SU-DHL-6 (cell line): ENCODE results near the gene RAB31.

ENCODE experiments used
- H2AFZ ChIP-seq: fragments of 200-600 bp; sonication (generic); 2 replicates; pipeline ENCODE4 v1.6.1; 2014; ENCODE audit warnings: low read depth, mild to moderate bottlenecking, moderate library complexity, mixed read lengths, antibody characterized with exemption, low read length; ENCODE audit not compliant: severe bottlenecking
- H3F3A ChIP-seq: fragments of 200-600 bp; shearing (Covaris generic); 2 replicates; pipeline ENCODE4 v1.6.0; 2016; ENCODE audit warnings: antibody characterized with exemption, mild to moderate bottlenecking; ENCODE audit not compliant: insufficient read depth
- H3K27ac ChIP-seq: fragments of 200-600 bp; sonication (generic); 2 replicates; pipeline ENCODE4 v1.5.1; 2016; ENCODE audit warnings: low read depth, mild to moderate bottlenecking, low read length, moderate library complexity, mixed read lengths
- H3K27me3 ChIP-seq: fragments of 200-600 bp; sonication (generic), shearing (Covaris generic); 2 replicates; pipeline ENCODE4 v1.6.0; 2014; ENCODE audit warnings: mild to moderate bottlenecking, low read length
- H3K36me3 ChIP-seq: fragments of 200-600 bp; sonication (generic); 2 replicates; pipeline ENCODE4 v1.6.1; 2014; ENCODE audit warnings: mild to moderate bottlenecking, low read length, mixed read lengths
- H3K4me2 ChIP-seq: fragments of 300-600, 200-600 bp; shearing (Covaris generic), sonication (generic); 2 replicates; pipeline ENCODE4 v1.6.0; 2014; ENCODE audit warnings: low read length, low read depth, mild to moderate bottlenecking; ENCODE audit not compliant: poor library complexity, severe bottlenecking
- H3K4me3 ChIP-seq: fragments of 200-600 bp; sonication (generic); 2 replicates; pipeline ENCODE4 v1.5.1; 2014; ENCODE audit warnings: antibody characterized with exemption, low read length, mild to moderate bottlenecking, mixed read lengths; ENCODE audit not compliant: insufficient read depth, poor library complexity, severe bottlenecking
- H3K79me2 ChIP-seq: fragments of 200-600 bp; sonication (generic); 2 replicates; pipeline ENCODE4 v1.6.1; 2014; ENCODE audit warnings: mild to moderate bottlenecking, low read length, moderate library complexity; ENCODE audit not compliant: insufficient read depth
- H3K9ac ChIP-seq: fragments of 200-600 bp; sonication (generic); 2 replicates; pipeline ENCODE4 v1.7.0; 2014; ENCODE audit warnings: mild to moderate bottlenecking, low read length
- H3K9me2 ChIP-seq: fragments of 200-600 bp; sonication (generic); replicated peaks from 2 replicates; pipeline ENCODE4 v1.6.1; 2014; ENCODE audit warnings: low read length; ENCODE audit not compliant: insufficient read depth
- H3K9me3 ChIP-seq: fragments of 200-600 bp; sonication (generic); 2 replicates; pipeline ENCODE4 v1.6.1; 2014; ENCODE audit warnings: low read length, mixed read lengths; ENCODE audit not compliant: insufficient read depth
- H4K20me1 ChIP-seq: fragments of 200-600 bp; sonication (generic); 2 replicates; pipeline ENCODE4 v1.6.1; 2014; ENCODE audit warnings: low read depth, mild to moderate bottlenecking, antibody characterized with exemption, low read length, moderate library complexity, mixed read lengths
- CTCF ChIP-seq: fragments of 200-600 bp; sonication (generic); IDR thresholded peaks from one replicate; pipeline ENCODE4 v1.5.1; 2017; ENCODE audit warnings: antibody characterized with exemption, mild to moderate bottlenecking, low read length, moderate library complexity; ENCODE audit not compliant: insufficient read depth, poor library complexity, severe bottlenecking
- EZH2phosphoT487 ChIP-seq: fragments of 200-600 bp; sonication (generic), shearing (Covaris generic); conservative IDR thresholded peaks from 2 replicates; pipeline ENCODE4 v1.6.1; 2018; ENCODE audit warnings: mild to moderate bottlenecking, antibody characterized with exemption, low read length, moderate library complexity, mixed read lengths

Gene RAB31

GRCh38 chr18:9872823-9873222, 164.7 kb downstream of the RAB31 start:
- no peak for TF ChIP-seq CTCF
- TF ChIP-seq EZH2phosphoT487: no peak
- no peaks in the 10 kb centered on the region for H3K36me3 ChIP-seq
- H3K9ac ChIP-seq: no peak overlapping the region
- H3K27ac ChIP-seq: no peak overlapping the region
- no peak overlapping the region for H3K4me3 ChIP-seq
- no peaks in the 10 kb centered on the region for H3K79me2 ChIP-seq
- H3K4me2 ChIP-seq: no peak overlapping the region
- no peaks in the 10 kb centered on the region for H3K27me3 ChIP-seq
- no peaks in the 10 kb centered on the region for H3K9me2 ChIP-seq
- no peaks in the 10 kb centered on the region for H3F3A ChIP-seq
- no peaks in the 10 kb centered on the region for H4K20me1 ChIP-seq
- no peaks in the 10 kb centered on the region for H3K9me3 ChIP-seq
- H2AFZ ChIP-seq: no peak overlapping the region

- H2AFZ ChIP-seq: no peak overlapping the region
- no peak for TF ChIP-seq CTCF
- TF ChIP-seq EZH2phosphoT487: no peak
- no peak overlapping the region for H3K4me3 ChIP-seq
- no peaks in the 10 kb centered on the region for H3K27me3 ChIP-seq
- H3K9me3 ChIP-seq: no peaks in the 10 kb centered on the region
- no peaks in the 10 kb centered on the region for H3K79me2 ChIP-seq
- H3F3A ChIP-seq: no peaks in the 10 kb centered on the region
- no peaks in the 10 kb centered on the region for H3K36me3 ChIP-seq
- H3K27ac ChIP-seq: no peak overlapping the region
- no peak overlapping the region for H3K4me2 ChIP-seq
- no peaks in the 10 kb centered on the region for H4K20me1 ChIP-seq
- H3K9me2 ChIP-seq: no peaks in the 10 kb centered on the region
- no peak overlapping the region for H3K9ac ChIP-seq
These were observed 166.6 kb downstream of the RAB31 start for GRCh38 chr18:9874728-9875127.

- no peak overlapping the region for H2AFZ ChIP-seq
- no peaks in the 10 kb centered on the region for H3K9me3 ChIP-seq
- H3K27me3 ChIP-seq: no peaks in the 10 kb centered on the region
- no peaks in the 10 kb centered on the region for H4K20me1 ChIP-seq
- no peaks in the 10 kb centered on the region for H3K79me2 ChIP-seq
- no peaks in the 10 kb centered on the region for H3K9me2 ChIP-seq
- no peak overlapping the region for H3K4me3 ChIP-seq
- no peaks in the 10 kb centered on the region for H3K36me3 ChIP-seq
- no peak overlapping the region for H3K4me2 ChIP-seq
- TF ChIP-seq CTCF: no peak
- TF ChIP-seq EZH2phosphoT487: no peak
- H3K27ac ChIP-seq: no peak overlapping the region
- H3K9ac ChIP-seq: no peak overlapping the region
- no peaks in the 10 kb centered on the region for H3F3A ChIP-seq
These were observed 168.2 kb downstream of the RAB31 start for GRCh38 chr18:9876212-9876866.
